H9 (cell line): ENCODE data around the gene CYS1. TPM values are rescaled to one million over a fixed set of nuclear protein-coding genes. Genes with fewer than 3 reads are reported as not detected.

Experiments
- DNase-seq: peaks from one replicate; pipeline ENCODE4 v3.0.0-alpha.2; 2017
- H2AFZ ChIP-seq: one replicate; pipeline ENCODE4 v1.6.1; 2013; ENCODE audit warnings: mild to moderate bottlenecking, low read length, control low read depth, moderate library complexity
- H2AK5ac ChIP-seq: 2 replicates; pipeline ENCODE4 v1.6.1; 2013; ENCODE audit warnings: low read length, control low read depth, mixed read lengths; ENCODE audit not compliant: insufficient read length
- H2BK120ac ChIP-seq: one replicate; pipeline ENCODE4 v1.6.1; 2013; ENCODE audit warnings: low read depth, mild to moderate bottlenecking, low read length, control low read depth, inconsistent platforms; ENCODE audit not compliant: poor library complexity, severe bottlenecking
- H2BK12ac ChIP-seq: 2 replicates; pipeline ENCODE4 v1.6.1; 2013; ENCODE audit warnings: low read length, control low read depth, mixed read lengths, low read depth; ENCODE audit not compliant: insufficient read length
- H2BK15ac ChIP-seq: 2 replicates; pipeline ENCODE4 v1.6.1; 2013; ENCODE audit warnings: low read depth, low read length, control low read depth
- H2BK20ac ChIP-seq: one replicate; pipeline ENCODE4 v1.6.1; 2013; ENCODE audit warnings: low read depth, mild to moderate bottlenecking, low read length, control low read depth, inconsistent platforms; ENCODE audit not compliant: poor library complexity, severe bottlenecking
- H2BK5ac ChIP-seq: 2 replicates; pipeline ENCODE4 v1.6.1; 2013; ENCODE audit warnings: low read length, control low read depth, mixed read lengths; ENCODE audit not compliant: insufficient read length
- H3K14ac ChIP-seq: 2 replicates; pipeline ENCODE4 v1.6.1; 2013; ENCODE audit warnings: low read length, control low read depth; ENCODE audit not compliant: insufficient read depth
- H3K18ac ChIP-seq: 2 replicates; pipeline ENCODE4 v1.6.1; 2013; ENCODE audit warnings: low read depth, mild to moderate bottlenecking, mixed read lengths, low read length, control low read depth; ENCODE audit not compliant: insufficient read length
- H3K23ac ChIP-seq: 2 replicates; pipeline ENCODE4 v1.6.1; 2013; ENCODE audit warnings: low read length, control low read depth, mixed read lengths, low read depth; ENCODE audit not compliant: insufficient read length
- H3K23me2 ChIP-seq: 2 replicates; pipeline ENCODE4 v1.6.1; 2013; ENCODE audit warnings: low read depth, mild to moderate bottlenecking, mixed read lengths, low read length, control low read depth; ENCODE audit not compliant: insufficient read length, poor library complexity, severe bottlenecking
- H3K27ac ChIP-seq: 2 replicates; pipeline ENCODE4 v1.5.1; 2013; ENCODE audit warnings: low read length, control low read depth, mixed read lengths, low read depth; ENCODE audit not compliant: insufficient read length
- H3K27me3 ChIP-seq: 2 replicates; pipeline ENCODE4 v1.6.1; 2013; ENCODE audit warnings: low read length, control low read depth, inconsistent platforms; ENCODE audit not compliant: insufficient read depth
- H3K4ac ChIP-seq: 2 replicates; pipeline ENCODE4 v1.6.1; 2013; ENCODE audit warnings: low read depth, mild to moderate bottlenecking, control low read depth, inconsistent platforms, low read length, moderate library complexity
- H3K4me1 ChIP-seq: 2 replicates; pipeline ENCODE4 v1.6.1; 2013; ENCODE audit warnings: low read length, control low read depth, inconsistent platforms; ENCODE audit not compliant: insufficient read depth
- H3K4me2 ChIP-seq: 2 replicates; pipeline ENCODE4 v1.6.1; 2013; ENCODE audit warnings: low read length, control low read depth, mixed read lengths; ENCODE audit not compliant: insufficient read length, insufficient read depth
- H3K56ac ChIP-seq: 2 replicates; pipeline ENCODE4 v1.6.1; 2013; ENCODE audit warnings: low read depth, mild to moderate bottlenecking, mixed read lengths, low read length, control low read depth; ENCODE audit not compliant: insufficient read length
- H3K79me1 ChIP-seq: 2 replicates; pipeline ENCODE4 v1.6.1; 2013; ENCODE audit warnings: low read depth, mild to moderate bottlenecking, moderate library complexity, low read length, control low read depth, inconsistent platforms; ENCODE audit not compliant: insufficient read depth, poor library complexity, severe bottlenecking
- H3K79me2 ChIP-seq: 2 replicates; pipeline ENCODE4 v1.6.1; 2013; ENCODE audit warnings: low read length, control low read depth, inconsistent platforms; ENCODE audit not compliant: insufficient read depth
- H3K9ac ChIP-seq: 2 replicates; pipeline ENCODE4 v1.6.1; 2013; ENCODE audit warnings: low read length, control low read depth, mixed read lengths; ENCODE audit not compliant: insufficient read length; ENCODE audit errors: extremely low read depth
- H3K9me3 ChIP-seq: one replicate; pipeline ENCODE4 v1.6.1; 2013; ENCODE audit warnings: low read depth, low read length, inconsistent platforms; ENCODE audit not compliant: control insufficient read depth
- H3T11ph ChIP-seq: one replicate; pipeline ENCODE4 v1.6.1; 2013; ENCODE audit warnings: mild to moderate bottlenecking, low read length, control low read depth, inconsistent platforms
- H4K20me1 ChIP-seq: one replicate; pipeline ENCODE4 v1.6.1; 2013; ENCODE audit not compliant: control insufficient read depth, insufficient read length, insufficient read depth
- H4K5ac ChIP-seq: 2 replicates; pipeline ENCODE4 v1.6.1; 2013; ENCODE audit warnings: low read depth, mild to moderate bottlenecking, mixed read lengths, low read length, control low read depth; ENCODE audit not compliant: insufficient read length
- H4K8ac ChIP-seq: replicated peaks from 2 replicates; pipeline ENCODE4 v1.6.1; 2013; ENCODE audit warnings: low read length, control low read depth, mixed read lengths, low read depth; ENCODE audit not compliant: insufficient read length
- H4K91ac ChIP-seq: 2 replicates; pipeline ENCODE4 v1.6.1; 2013; ENCODE audit warnings: low read depth, mild to moderate bottlenecking, moderate library complexity, mixed read lengths, low read length, control low read depth; ENCODE audit not compliant: insufficient read length
- H3K27ac Mint-ChIP-seq, 3 experiments: 2 replicates in 2 of 3; 3 replicates in 1 of 3; pipeline ENCODE4 v1.8.0; 2020 to 2021; ENCODE audit warnings: mixed read lengths in 3 of 3, mild to moderate bottlenecking in 1 of 3, moderate library complexity in 1 of 3
- H3K27me3 Mint-ChIP-seq: 2 replicates; pipeline ENCODE4 v1.8.0; 2021; ENCODE audit warnings: low read depth, mild to moderate bottlenecking, moderate library complexity, mixed read lengths
- H3K36me3 Mint-ChIP-seq, 3 experiments: 2 replicates in 2 of 3; 3 replicates in 1 of 3; pipeline ENCODE4 v1.8.0; 2020 to 2021; ENCODE audit warnings: low read depth in 3 of 3, mixed read lengths in 3 of 3; ENCODE audit not compliant: insufficient read depth in 1 of 3
- H3K4me1 Mint-ChIP-seq, 2 experiments: 2 replicates each; pipeline ENCODE4 v1.8.0; 2020; ENCODE audit warnings: mixed read lengths in 2 of 2
- H3K4me3 Mint-ChIP-seq, 2 experiments: 2 replicates in 1 of 2; 3 replicates in 1 of 2; pipeline ENCODE4 v1.8.0; 2020 to 2021; ENCODE audit warnings: mild to moderate bottlenecking in 2 of 2, mixed read lengths in 2 of 2, moderate library complexity in 1 of 2
- H3K9me3 Mint-ChIP-seq, 2 experiments: 2 replicates in 1 of 2; 3 replicates in 1 of 2; pipeline ENCODE4 v1.8.0; 2020; ENCODE audit warnings: mild to moderate bottlenecking in 2 of 2, mixed read lengths in 2 of 2, moderate library complexity in 1 of 2
- WGBS: extraction: QIAGEN DNeasy Blood & Tissue Kit; methylation state at CpG from one replicate; pipeline ENCODE4 v1.1.7; 2013; ENCODE audit warnings: missing lambda C conversion rate, low lambda C conversion rate, mixed read lengths; ENCODE audit not compliant: insufficient read length; ENCODE audit errors: extremely low coverage; 5-methylcytosine and 5-hydroxymethylcytosine counted together
- total RNA-seq: library from RNA; stranded (reverse); gene quantifications from 2 replicates; pipeline ENCODE4 v1.2.1, GENCODE V29; 2021
- TF ChIP-seq, protein P1 (sequence below): fragments of 200-600 bp; sonication (generic); conservative IDR thresholded peaks from 3 replicates; pipeline ENCODE4 v1.8.0; 2021; ENCODE audit warnings: antibody characterized with exemption, mild to moderate bottlenecking

Gene CYS1
- total RNA-seq, 1 experiment from 2014 or later, result 0.35 TPM

DNA sequence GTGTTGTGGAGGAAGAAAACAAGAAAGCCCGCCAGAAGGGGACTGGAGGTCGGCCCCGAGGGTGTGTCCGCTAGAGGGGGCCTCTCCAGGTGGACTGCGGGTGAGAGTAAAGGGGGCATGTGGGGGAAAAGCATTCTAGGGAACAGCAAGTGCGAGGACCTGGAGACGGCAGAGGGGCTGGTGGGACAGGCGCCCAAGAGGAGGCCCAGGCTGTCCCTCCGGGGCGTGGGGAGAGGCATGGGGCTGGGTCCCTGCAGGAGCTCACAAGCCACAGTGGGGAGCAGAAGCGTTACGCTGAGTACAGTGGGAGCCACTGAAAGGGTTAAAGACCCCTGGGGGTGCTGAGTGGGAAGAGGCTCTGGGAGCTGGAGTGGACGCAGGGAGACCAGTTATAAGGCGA, 38.5 kb downstream of the CYS1 start:
- Histone ChIP-seq H3K27ac (no peak overlapping the region), H3K4ac (no peak overlapping the region), H2BK12ac (peak overlapping the region; percentile 41), H3K79me2 (no peaks in the 10 kb centered on the region), H4K5ac (no peak overlapping the region), H2AFZ (no peak overlapping the region), H3K4me1 (no peaks in the 10 kb centered on the region), H3K4me2 (peak overlapping the region; percentile 75), H4K8ac (no peak overlapping the region), H3T11ph (no peak overlapping the region), H3K79me1 (no peaks in the 10 kb centered on the region), H2BK20ac (no peak overlapping the region), H3K9me3 (no peaks in the 10 kb centered on the region), H3K23me2 (peaks cover 10% of the 10 kb centered on the region), H4K20me1 (no peaks in the 10 kb centered on the region), H3K27me3 (no peaks in the 10 kb centered on the region; the same call in 1 of the 2 replicates), H3K14ac (no peak overlapping the region), H3K18ac (no peak overlapping the region), H2AK5ac (no peak overlapping the region), H3K56ac (no peak overlapping the region), H4K91ac (no peak overlapping the region), H3K9ac (no peak overlapping the region), H2BK120ac (no peak overlapping the region), H2BK5ac (no peak overlapping the region), H2BK15ac (no peak overlapping the region), H3K23ac (no peak overlapping the region)
- TF ChIP-seq, protein P1, sequence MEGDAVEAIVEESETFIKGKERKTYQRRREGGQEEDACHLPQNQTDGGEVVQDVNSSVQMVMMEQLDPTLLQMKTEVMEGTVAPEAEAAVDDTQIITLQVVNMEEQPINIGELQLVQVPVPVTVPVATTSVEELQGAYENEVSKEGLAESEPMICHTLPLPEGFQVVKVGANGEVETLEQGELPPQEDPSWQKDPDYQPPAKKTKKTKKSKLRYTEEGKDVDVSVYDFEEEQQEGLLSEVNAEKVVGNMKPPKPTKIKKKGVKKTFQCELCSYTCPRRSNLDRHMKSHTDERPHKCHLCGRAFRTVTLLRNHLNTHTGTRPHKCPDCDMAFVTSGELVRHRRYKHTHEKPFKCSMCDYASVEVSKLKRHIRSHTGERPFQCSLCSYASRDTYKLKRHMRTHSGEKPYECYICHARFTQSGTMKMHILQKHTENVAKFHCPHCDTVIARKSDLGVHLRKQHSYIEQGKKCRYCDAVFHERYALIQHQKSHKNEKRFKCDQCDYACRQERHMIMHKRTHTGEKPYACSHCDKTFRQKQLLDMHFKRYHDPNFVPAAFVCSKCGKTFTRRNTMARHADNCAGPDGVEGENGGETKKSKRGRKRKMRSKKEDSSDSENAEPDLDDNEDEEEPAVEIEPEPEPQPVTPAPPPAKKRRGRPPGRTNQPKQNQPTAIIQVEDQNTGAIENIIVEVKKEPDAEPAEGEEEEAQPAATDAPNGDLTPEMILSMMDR, result no peak
- no peak for DNase-seq
- Mint-ChIP-seq H3K27me3 (peaks cover 45% of the 10 kb centered on the region), H3K27ac (no peak overlapping the region), H3K9me3 (peaks cover 0 to 5% of the 10 kb centered on the region in 2 experiments; a peak in 3 of 5 replicates), H3K36me3 (peaks cover 8 to 26% (median 11%) of the 10 kb centered on the region in 3 experiments), H3K4me3 (peak overlapping the region; percentile 71 to 85; a peak in 4 of 5 replicates), H3K4me1 (peaks cover 14 to 26% of the 10 kb centered on the region in 2 experiments)
- WGBS, result no CpG with 5 or more reads among the region's 14 CpGs
